SK-N-SH treated with all-trans-retinoic acid at 6 μM for 48 hours (cell line): Measurements from ENCODE around the gene NFATC2IP.

Source experiments
- CSRNP3 ChIP-seq: fragments of 250-450 bp; sonication (Bioruptor Pico); IDR thresholded peaks from 2 replicates; pipeline ENCODE4 v1.5.1; 2021; ENCODE audit warnings: mild to moderate bottlenecking, moderate library complexity
- ESRRG ChIP-seq: fragments of 250-450 bp; sonication (Bioruptor Pico); IDR thresholded peaks from 2 replicates; pipeline ENCODE4 v1.6.1; 2021; ENCODE audit warnings: mild to moderate bottlenecking
- GLIS3 ChIP-seq: fragments of 250-450 bp; sonication (Bioruptor Pico); IDR thresholded peaks from 2 replicates; pipeline ENCODE4 v1.5.0; 2020; ENCODE audit warnings: mild to moderate bottlenecking, moderate library complexity
- RARB ChIP-seq: fragments of 250-450 bp; sonication (Bioruptor Pico); IDR thresholded peaks from 2 replicates; pipeline ENCODE4 v1.8.0; 2021; ENCODE audit warnings: mild to moderate bottlenecking, moderate library complexity
- TSHZ2 ChIP-seq: fragments of 250-450 bp; sonication (Bioruptor Pico); IDR thresholded peaks from 2 replicates; pipeline ENCODE4 v1.5.0; 2020; ENCODE audit warnings: mild to moderate bottlenecking, moderate library complexity
- ZC3H10 ChIP-seq: fragments of 250-450 bp; sonication (Bioruptor Pico); IDR thresholded peaks from 2 replicates; pipeline ENCODE4 v1.5.1; 2021; ENCODE audit warnings: mild to moderate bottlenecking, moderate library complexity
- ZFP3 ChIP-seq: fragments of 250-450 bp; sonication (Bioruptor Pico); IDR thresholded peaks from 2 replicates; pipeline ENCODE4 v1.5.0; 2020; ENCODE audit warnings: mild to moderate bottlenecking, moderate library complexity
- ZFP30 ChIP-seq: fragments of 450-650 bp; formaldehyde crosslinking; IDR thresholded peaks from 2 replicates; pipeline ENCODE4 v1.5.0; 2022; ENCODE audit warnings: mild to moderate bottlenecking, moderate library complexity
- ZNF565 ChIP-seq: fragments of 450-650 bp; formaldehyde crosslinking; conservative IDR thresholded peaks from 2 replicates; pipeline ENCODE4 v1.5.0; 2020; ENCODE audit warnings: low read depth, mild to moderate bottlenecking, moderate library complexity

- TF ChIP-seq GLIS3 (CRISPR knock-in tag), result no peak
- no peak for TF ChIP-seq CSRNP3 (CRISPR knock-in tag)
- no peak for TF ChIP-seq ZNF565
- no peak for TF ChIP-seq TSHZ2 (CRISPR knock-in tag)
- TF ChIP-seq ZFP3 (CRISPR knock-in tag), result no peak
- TF ChIP-seq RARB (CRISPR knock-in tag), result no peak
- no peak for TF ChIP-seq ZFP30 (CRISPR knock-in tag)
- no peak for TF ChIP-seq ESRRG
- TF ChIP-seq ZC3H10 (CRISPR knock-in tag), result no peak
Observed at GRCh38 chr16:28998837-28999236, 48.1 kb downstream of the NFATC2IP start.
